CD4-positive, alpha-beta memory T cell (primary cell): ENCODE data around the gene DYNC2H1. TPM values are rescaled to one million over a fixed set of nuclear protein-coding genes. Genes with fewer than 3 reads are reported as not detected.
A peak's percentile ranks its signal among the peaks of the same experiment; 100 is the strongest.

Experiments
- CTCF ChIA-PET: fragments of 350-600 bp; sonication (Branson Sonifier 250); formaldehyde crosslinking; loops from one replicate; lab custom pipeline; 2021; ENCODE audit warnings: inconsistent platforms; ENCODE audit not compliant: partially characterized antibody; lab: Charles Lee
- POLR2A ChIA-PET: fragments of 350-600 bp; sonication (Branson Sonifier 250); formaldehyde crosslinking; loops from one replicate; lab custom pipeline; 2021; ENCODE audit not compliant: partially characterized antibody; lab: Charles Lee
- DNase-seq, 5 donors: peaks; one replicate each; pipeline versions ENCODE4 v3.0.0 to v3.0.0-alpha.2; 2020 to 2022; ENCODE audit warnings: mixed read lengths in 1 of 5
- H3K27ac ChIP-seq: one replicate; pipeline ENCODE4 v1.7.0; 2013; ENCODE audit warnings: low read depth, low read length
- H3K27me3 ChIP-seq: 2 replicates; pipeline ENCODE4 v1.7.0; 2013; ENCODE audit warnings: mild to moderate bottlenecking, low read length, moderate library complexity; ENCODE audit not compliant: insufficient read depth
- H3K36me3 ChIP-seq: 2 replicates; pipeline ENCODE4 v1.7.0; 2013; ENCODE audit warnings: mild to moderate bottlenecking, low read length, moderate library complexity; ENCODE audit not compliant: insufficient read depth
- H3K4me1 ChIP-seq: 2 replicates; pipeline ENCODE4 v1.7.0; 2013; ENCODE audit warnings: mild to moderate bottlenecking, low read length, moderate library complexity; ENCODE audit not compliant: insufficient read depth
- H3K4me3 ChIP-seq, 2 donors: one replicate each; pipeline ENCODE4 v1.7.0; 2013; ENCODE audit warnings: low read length in 2 of 2, mild to moderate bottlenecking in 1 of 2
- H3K9me3 ChIP-seq, 2 donors: one replicate each; pipeline ENCODE4 v1.7.0; 2013; ENCODE audit warnings: low read length in 2 of 2, control low read depth in 1 of 2; ENCODE audit not compliant: control insufficient read depth in 1 of 2
- H3K27ac Mint-ChIP-seq, 7 donors: one replicate each; pipeline ENCODE4 v1.8.0; 2020 to 2021; ENCODE audit warnings: mixed read lengths in 7 of 7, mild to moderate bottlenecking in 6 of 7, inconsistent platforms in 3 of 7, moderate library complexity in 3 of 7
- H3K27me3 Mint-ChIP-seq, 2 donors: one replicate each; pipeline ENCODE4 v1.8.0; 2020 to 2021; ENCODE audit warnings: mixed read lengths in 2 of 2
- H3K36me3 Mint-ChIP-seq, 2 donors: one replicate each; pipeline ENCODE4 v1.8.0; 2020 to 2021; ENCODE audit warnings: mixed read lengths in 2 of 2, inconsistent platforms in 1 of 2, mild to moderate bottlenecking in 1 of 2
- H3K4me1 Mint-ChIP-seq, 4 donors: one replicate each; pipeline ENCODE4 v1.8.0; 2020 to 2021; ENCODE audit warnings: mixed read lengths in 4 of 4, mild to moderate bottlenecking in 1 of 4
- H3K4me3 Mint-ChIP-seq, 8 donors: one replicate each; pipeline ENCODE4 v1.8.0; 2020 to 2021; ENCODE audit warnings: mixed read lengths in 8 of 8, mild to moderate bottlenecking in 7 of 8, moderate library complexity in 6 of 8, inconsistent platforms in 3 of 8
- H3K9me3 Mint-ChIP-seq, 8 donors: one replicate each; pipeline ENCODE4 v1.8.0; 2020 to 2021; ENCODE audit warnings: mixed read lengths in 8 of 8, mild to moderate bottlenecking in 5 of 8, inconsistent platforms in 3 of 8, moderate library complexity in 1 of 8
- intact Hi-C: fragments of 100-400 bp; cut with micrococcal nuclease; formaldehyde crosslinking; loops from one replicate; pipeline ENCODE4 v1.15.1; 2023
- polyA plus RNA-seq, 2 donors: library from polyadenylated mRNA; unstranded; fragments of 300-500 nt; fragmentation: Illumina TruSeq; gene quantifications; one replicate each; pipeline ENCODE4 v1.2.3, GENCODE V29; 2021
- total RNA-seq, 2 experiments: library from RNA; stranded (reverse); gene quantifications; one replicate each; pipeline ENCODE4 v1.2.3, GENCODE V29; 2021

The DYNC2H1 gene
- total and polyA plus RNA-seq, 4 experiments from 2014 or later, result 0.58 to 4.2 (median 2.5) TPM

DNA sequence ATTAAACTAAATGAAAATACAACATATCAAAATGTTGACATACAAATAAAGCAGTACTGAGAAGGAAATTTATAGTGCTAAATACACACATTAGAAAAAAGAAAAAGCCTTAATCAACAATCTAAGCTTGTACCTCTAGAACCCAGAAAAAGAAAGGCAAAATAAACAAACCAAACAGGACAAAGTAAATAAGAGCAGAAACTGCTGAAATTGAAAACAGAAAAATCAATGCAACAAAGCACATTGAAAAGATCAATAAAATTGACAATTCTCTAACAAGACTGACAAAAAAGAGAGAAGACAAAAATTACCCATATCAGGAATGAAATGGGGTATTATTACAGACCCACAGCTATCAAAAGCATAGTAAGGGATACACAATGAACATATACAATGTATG, 38.2 kb upstream of the DYNC2H1 start:
- ChIA-PET POLR2A (interaction anchor here (1.4 to 1.5 kb wide), 2 partner anchors 21 to 38 kb away, joined by 3 to 5 read pairs; partner anchors contain the start of genes DCUN1D5 and DYNC2H1), CTCF (interaction anchor here (1.7 kb wide), 1 partner anchor 38 kb away, joined by 5 read pairs; the partner anchor contains the start of gene DYNC2H1)
- no peak for DNase-seq
- Mint-ChIP-seq H3K9me3 (no peaks in the 10 kb centered on the region), H3K36me3 (peaks cover 37 to 46% of the 10 kb centered on the region in 2 donors), H3K4me1 (peaks cover 29 to 47% (median 37%) of the 10 kb centered on the region in 4 donors), H3K27ac (peak overlapping the region; percentile 36 to 81 (median 62)), H3K4me3 (peak overlapping the region in 4 of 8 donors; percentile 0 to 65 (median 54)), H3K27me3 (no peaks in the 10 kb centered on the region)
- Histone ChIP-seq H3K9me3 (no peaks in the 10 kb centered on the region), H3K4me3 (no peak overlapping the region), H3K27me3 (no peaks in the 10 kb centered on the region), H3K4me1 (peaks cover 31% of the 10 kb centered on the region), H3K27ac (no peak overlapping the region), H3K36me3 (no peaks in the 10 kb centered on the region)
- intact Hi-C loops, result loop anchor here (2.0 kb wide), 1 partner anchor 20 kb away; no protein-coding TSS in a partner anchor

DNA sequence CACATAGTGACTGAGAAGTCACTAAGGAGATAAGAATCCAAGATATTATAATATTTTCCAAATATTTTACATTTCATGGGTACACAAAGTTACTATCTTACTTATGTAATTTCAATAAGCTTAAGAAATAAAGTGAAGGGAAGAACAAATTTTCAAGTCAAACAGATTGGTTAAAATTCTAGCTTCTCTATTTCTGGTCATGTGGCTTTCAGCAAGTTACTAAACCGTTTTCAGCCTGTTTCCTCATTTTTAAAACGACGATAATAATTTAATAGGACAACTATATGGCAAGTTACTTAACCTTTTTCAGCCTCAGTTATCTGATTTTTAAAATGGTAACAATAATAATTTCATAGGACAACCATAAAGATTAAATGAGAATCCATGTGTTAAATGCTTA, 32.9 kb upstream of the DYNC2H1 start:
- H3K36me3 Mint-ChIP-seq, result peaks cover 50 to 61% of the 10 kb centered on the region in 2 donors
- no peaks in the 10 kb centered on the region for H3K9me3 Mint-ChIP-seq
- peaks cover 9% of the 10 kb centered on the region for H3K36me3 ChIP-seq
- ChIA-PET POLR2A (no interaction called here), CTCF (no interaction called here)
- DNase-seq, result no peak
- no peak overlapping the region for H3K27ac ChIP-seq
- H3K27ac Mint-ChIP-seq, result no peak overlapping the region
- peaks cover 3 to 5% (median 4%) of the 10 kb centered on the region in 4 donors for H3K4me1 Mint-ChIP-seq
- no peaks in the 10 kb centered on the region for H3K27me3 Mint-ChIP-seq
- intact Hi-C loops, result no loop called here
- H3K27me3 ChIP-seq, result no peaks in the 10 kb centered on the region
- H3K9me3 ChIP-seq, result no peaks in the 10 kb centered on the region
- no peaks in the 10 kb centered on the region for H3K4me1 ChIP-seq
- no peak overlapping the region for H3K4me3 ChIP-seq
- no peak overlapping the region for H3K4me3 Mint-ChIP-seq

DNA sequence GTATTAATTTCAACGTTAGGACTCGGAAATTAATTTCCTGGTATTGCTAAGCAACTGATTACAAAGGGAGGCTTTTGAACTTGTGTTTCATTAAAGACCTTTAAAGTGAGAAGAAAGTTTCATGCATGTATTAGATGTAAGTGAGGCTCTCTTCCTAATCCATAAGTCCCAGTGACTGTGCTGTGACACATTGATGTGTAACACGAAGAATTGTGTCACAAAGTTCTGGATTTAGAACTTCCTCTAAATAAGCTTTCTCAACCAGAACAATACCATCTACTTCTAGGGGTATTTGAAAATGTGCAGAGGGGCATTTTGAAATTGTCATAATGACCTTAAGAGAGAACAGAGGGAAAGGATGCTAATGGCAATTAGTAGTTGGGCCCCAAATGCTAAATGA, 31.7 kb upstream of the DYNC2H1 start:
- CTCF ChIA-PET, result interaction anchor here (1.2 kb wide), 1 partner anchor 9 kb away, joined by 3 read pairs; no protein-coding TSS in a partner anchor
- DNase-seq, result no peak
- Histone ChIP-seq H3K27ac (no peak overlapping the region), H3K4me1 (no peaks in the 10 kb centered on the region), H3K4me3 (no peak overlapping the region), H3K27me3 (no peaks in the 10 kb centered on the region), H3K9me3 (no peaks in the 10 kb centered on the region), H3K36me3 (peaks cover 9% of the 10 kb centered on the region)
- H3K4me3 Mint-ChIP-seq, result no peak overlapping the region
- peaks cover 50 to 63% of the 10 kb centered on the region in 2 donors for H3K36me3 Mint-ChIP-seq
- POLR2A ChIA-PET, result interaction anchor here (1.3 kb wide), 1 partner anchor 14 kb away, joined by 3 read pairs; the partner anchor contains the start of gene DCUN1D5
- peak overlapping the region in 1 of 7 donors; percentile 38 for H3K27ac Mint-ChIP-seq
- no peaks in the 10 kb centered on the region for H3K9me3 Mint-ChIP-seq
- no peaks in the 10 kb centered on the region for H3K27me3 Mint-ChIP-seq
- intact Hi-C loops, result no loop called here
- H3K4me1 Mint-ChIP-seq, result peaks cover 0 to 4% (median 2%) of the 10 kb centered on the region in 4 donors

DNA sequence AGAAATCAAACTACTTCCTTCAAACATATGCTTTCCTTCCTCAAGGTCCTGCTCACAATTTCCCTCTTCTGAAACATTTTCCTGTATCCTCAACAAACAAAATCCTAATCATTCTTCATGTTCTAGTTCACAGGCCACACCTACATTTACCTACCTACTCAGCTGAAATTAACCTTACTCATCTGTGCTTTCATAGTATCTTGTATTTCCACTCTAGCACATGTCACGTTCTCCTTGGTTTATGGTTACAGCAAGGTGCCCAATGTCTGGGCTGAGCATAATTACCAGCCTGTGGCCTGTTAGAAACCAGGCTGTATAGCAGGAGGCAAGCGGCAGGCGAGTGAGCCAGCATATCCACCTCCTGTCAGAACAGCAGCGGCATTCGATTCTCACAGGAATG, 30.5 kb upstream of the DYNC2H1 start:
- POLR2A ChIA-PET, result interaction anchor here (1.3 kb wide), 1 partner anchor 13 kb away, joined by 3 read pairs; the partner anchor contains the start of gene DCUN1D5
- peaks cover 0 to 3% (median 1%) of the 10 kb centered on the region in 4 donors for H3K4me1 Mint-ChIP-seq
- intact Hi-C loops, result no loop called here
- H3K36me3 Mint-ChIP-seq, result peaks cover 46 to 61% of the 10 kb centered on the region in 2 donors
- H3K27ac ChIP-seq, result no peak overlapping the region
- CTCF ChIA-PET, result no interaction called here
- no peaks in the 10 kb centered on the region for H3K9me3 ChIP-seq
- no peaks in the 10 kb centered on the region for H3K4me1 ChIP-seq
- H3K9me3 Mint-ChIP-seq, result no peaks in the 10 kb centered on the region
- H3K27me3 Mint-ChIP-seq, result no peaks in the 10 kb centered on the region
- DNase-seq, result no peak
- peaks cover 9% of the 10 kb centered on the region for H3K36me3 ChIP-seq
- no peak overlapping the region for H3K4me3 ChIP-seq
- no peak overlapping the region for H3K4me3 Mint-ChIP-seq
- H3K27me3 ChIP-seq, result no peaks in the 10 kb centered on the region
- no peak overlapping the region for H3K27ac Mint-ChIP-seq

DNA sequence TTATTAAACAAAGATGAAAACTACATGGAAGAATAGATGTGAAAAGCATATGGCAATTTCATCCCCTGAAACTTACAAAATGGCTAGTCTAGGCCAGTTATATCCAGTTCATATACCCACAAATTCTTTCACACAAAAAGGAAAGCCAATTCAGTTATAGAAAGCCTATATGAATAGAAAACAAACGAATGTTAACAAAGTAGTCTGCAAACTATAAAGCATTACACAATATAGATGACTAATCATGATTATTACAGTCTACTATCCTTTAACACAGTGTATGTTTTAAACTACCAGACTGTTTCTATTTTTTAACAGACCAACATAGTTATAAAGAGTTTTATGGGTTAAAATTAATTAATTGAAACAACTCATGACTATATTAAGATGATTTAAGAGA, 29.4 kb upstream of the DYNC2H1 start:
- H3K36me3 ChIP-seq, result peaks cover 9% of the 10 kb centered on the region
- ChIA-PET POLR2A (interaction anchor here (0.8 kb wide), 1 partner anchor 10 kb away, joined by 3 read pairs; no protein-coding TSS in a partner anchor), CTCF (no interaction called here)
- intact Hi-C loops, result no loop called here
- H3K9me3 ChIP-seq, result no peaks in the 10 kb centered on the region
- H3K27ac ChIP-seq, result no peak overlapping the region
- Mint-ChIP-seq H3K36me3 (peaks cover 40 to 69% of the 10 kb centered on the region in 2 donors), H3K4me1 (peaks cover 0 to 4% (median 3%) of the 10 kb centered on the region in 4 donors), H3K4me3 (no peak overlapping the region), H3K27me3 (no peaks in the 10 kb centered on the region), H3K27ac (no peak overlapping the region), H3K9me3 (no peaks in the 10 kb centered on the region)
- no peaks in the 10 kb centered on the region for H3K4me1 ChIP-seq
- H3K4me3 ChIP-seq, result no peak overlapping the region
- no peaks in the 10 kb centered on the region for H3K27me3 ChIP-seq
- no peak for DNase-seq

DNA sequence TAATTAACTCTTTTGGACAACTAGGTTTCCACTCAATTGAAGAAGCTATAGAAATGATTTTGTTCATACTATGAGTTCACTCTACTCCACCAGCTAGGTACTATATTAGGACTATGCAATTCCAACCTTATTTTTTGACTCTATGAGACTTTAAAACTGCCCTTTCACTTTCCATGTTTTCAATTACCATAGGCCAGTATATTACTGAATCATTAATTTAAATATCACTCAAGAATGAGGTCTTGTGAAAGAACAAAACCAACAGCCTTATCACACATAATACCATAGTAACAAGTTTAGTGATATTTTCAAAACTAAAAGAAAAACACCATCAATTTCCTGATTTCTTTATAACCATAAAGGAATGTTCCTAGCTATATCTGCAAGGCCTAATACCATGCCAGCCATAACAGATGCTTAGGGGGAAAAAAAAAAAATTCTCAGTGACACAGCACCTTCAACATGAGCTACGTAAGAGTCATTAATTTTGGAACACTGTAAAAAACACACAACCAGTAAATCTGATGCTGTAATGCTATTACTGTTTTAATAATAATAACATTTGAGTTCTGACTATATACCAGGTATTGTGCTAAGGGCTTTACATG, 23.4 kb upstream of the DYNC2H1 start:
- no peak for DNase-seq
- Histone ChIP-seq H3K4me3 (no peak overlapping the region), H3K27ac (no peak overlapping the region), H3K9me3 (no peaks in the 10 kb centered on the region), H3K27me3 (no peaks in the 10 kb centered on the region), H3K4me1 (peaks cover 25% of the 10 kb centered on the region), H3K36me3 (no peaks in the 10 kb centered on the region)
- Mint-ChIP-seq H3K27ac (peak overlapping the region in 1 of 7 donors; percentile 80), H3K27me3 (no peaks in the 10 kb centered on the region), H3K4me3 (no peak overlapping the region), H3K36me3 (peaks cover 8 to 41% of the 10 kb centered on the region in 2 donors), H3K9me3 (no peaks in the 10 kb centered on the region), H3K4me1 (peaks cover 14 to 24% (median 21%) of the 10 kb centered on the region in 4 donors)
- POLR2A ChIA-PET, result no interaction called here
- intact Hi-C loops, result no loop called here
- CTCF ChIA-PET, result interaction anchor here (1.2 to 3.9 kb wide), 3 partner anchors 23 to 31 kb away, joined by 3 to 16 read pairs (median 3); partner anchors contain the start of gene DYNC2H1

DNA sequence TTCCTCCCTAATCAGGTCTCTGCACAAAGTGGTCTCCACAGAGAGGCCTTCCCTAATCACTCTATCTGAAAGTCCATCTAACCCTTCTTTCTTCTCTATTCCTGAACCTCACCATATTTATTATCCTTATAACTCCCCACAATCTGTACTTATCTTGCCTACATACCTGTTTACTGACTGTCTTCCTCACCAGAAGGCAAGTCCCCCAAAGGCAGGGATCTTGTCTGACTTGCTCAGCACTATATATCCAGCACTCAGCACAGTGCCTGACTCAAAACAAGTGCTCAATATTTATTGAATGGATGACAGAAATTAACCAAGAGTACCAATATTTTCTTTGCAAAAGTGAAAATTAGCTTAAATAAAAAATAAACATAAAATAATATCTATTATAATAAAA, 22.8 kb upstream of the DYNC2H1 start:
- no peak overlapping the region for H3K4me3 ChIP-seq
- CTCF ChIA-PET, result interaction anchor here (1.2 to 3.9 kb wide), 3 partner anchors 22 to 32 kb away, joined by 3 to 16 read pairs (median 3); partner anchors contain the start of gene DYNC2H1
- H3K9me3 ChIP-seq, result no peaks in the 10 kb centered on the region
- H3K27ac ChIP-seq, result no peak overlapping the region
- POLR2A ChIA-PET, result no interaction called here
- Mint-ChIP-seq H3K36me3 (peaks cover 8 to 43% of the 10 kb centered on the region in 2 donors), H3K27ac (peak overlapping the region in 1 of 7 donors; percentile 39), H3K4me1 (peaks cover 18 to 30% (median 24%) of the 10 kb centered on the region in 4 donors), H3K9me3 (no peaks in the 10 kb centered on the region), H3K27me3 (no peaks in the 10 kb centered on the region), H3K4me3 (no peak overlapping the region)
- H3K4me1 ChIP-seq, result peaks cover 28% of the 10 kb centered on the region
- intact Hi-C loops, result no loop called here
- H3K27me3 ChIP-seq, result no peaks in the 10 kb centered on the region
- no peak for DNase-seq
- no peaks in the 10 kb centered on the region for H3K36me3 ChIP-seq
